CD8-positive, alpha-beta memory T cell (primary cell): ENCODE data around the gene FAM135A. TPM values are rescaled to one million over a fixed set of nuclear protein-coding genes. Genes with fewer than 3 reads are reported as not detected.
A peak's percentile ranks its signal among the peaks of the same experiment; 100 is the strongest.

Experiments used
- CTCF ChIA-PET: fragments of 350-600 bp; sonication (Branson Sonifier 250); formaldehyde crosslinking; loops from one replicate; lab custom pipeline; 2021; ENCODE audit warnings: antibody characterized with exemption; lab: Charles Lee
- POLR2A ChIA-PET: fragments of 350-600 bp; sonication (Branson Sonifier 250); formaldehyde crosslinking; loops from one replicate; lab custom pipeline; 2021; ENCODE audit warnings: antibody characterized with exemption; lab: Charles Lee
- DNase-seq, 5 donors: peaks; one replicate each; pipeline versions ENCODE4 v3.0.0 to v3.0.0-alpha.2; 2020 to 2022; ENCODE audit warnings: mixed read lengths in 1 of 5
- H3K27ac ChIP-seq: one replicate; pipeline ENCODE4 v1.7.0; 2013; ENCODE audit warnings: low read depth, mild to moderate bottlenecking, low read length, moderate library complexity
- H3K27me3 ChIP-seq: 2 replicates; pipeline ENCODE4 v1.7.0; 2013; ENCODE audit warnings: low read length, mild to moderate bottlenecking; ENCODE audit not compliant: insufficient read depth, poor library complexity, severe bottlenecking
- H3K36me3 ChIP-seq: 2 replicates; pipeline ENCODE4 v1.7.0; 2013; ENCODE audit warnings: mild to moderate bottlenecking, low read length, moderate library complexity; ENCODE audit not compliant: insufficient read depth
- H3K4me1 ChIP-seq: 2 replicates; pipeline ENCODE4 v1.7.0; 2013; ENCODE audit warnings: mild to moderate bottlenecking, low read length, moderate library complexity; ENCODE audit not compliant: insufficient read depth
- H3K4me3 ChIP-seq: 2 replicates; pipeline ENCODE4 v1.7.0; 2013; ENCODE audit warnings: mild to moderate bottlenecking, low read length
- H3K9me3 ChIP-seq: 2 replicates; pipeline ENCODE4 v1.7.0; 2013; ENCODE audit warnings: mild to moderate bottlenecking, low read length
- H3K27ac Mint-ChIP-seq, 8 donors: one replicate each; pipeline ENCODE4 v1.8.0; 2020 to 2021; ENCODE audit warnings: mixed read lengths in 8 of 8, mild to moderate bottlenecking in 6 of 8, inconsistent platforms in 3 of 8, moderate library complexity in 3 of 8
- H3K27me3 Mint-ChIP-seq, 2 donors: one replicate each; pipeline ENCODE4 v1.8.0; 2020 to 2021; ENCODE audit warnings: mixed read lengths in 2 of 2, mild to moderate bottlenecking in 1 of 2, moderate library complexity in 1 of 2
- H3K36me3 Mint-ChIP-seq, 3 donors: one replicate each; pipeline ENCODE4 v1.8.0; 2020 to 2021; ENCODE audit warnings: mixed read lengths in 3 of 3, inconsistent platforms in 1 of 3, mild to moderate bottlenecking in 1 of 3
- H3K4me1 Mint-ChIP-seq, 3 donors: one replicate each; pipeline ENCODE4 v1.8.0; 2020 to 2021; ENCODE audit warnings: mixed read lengths in 3 of 3, inconsistent platforms in 1 of 3, mild to moderate bottlenecking in 1 of 3
- H3K4me3 Mint-ChIP-seq, 7 donors: one replicate each; pipeline ENCODE4 v1.8.0; 2020 to 2021; ENCODE audit warnings: mixed read lengths in 7 of 7, mild to moderate bottlenecking in 6 of 7, moderate library complexity in 4 of 7, inconsistent platforms in 2 of 7
- H3K9me3 Mint-ChIP-seq, 5 donors: one replicate each; pipeline ENCODE4 v1.8.0; 2020 to 2022; ENCODE audit warnings: mixed read lengths in 5 of 5, mild to moderate bottlenecking in 3 of 5, moderate library complexity in 2 of 5, inconsistent platforms in 1 of 5
- polyA plus RNA-seq: library from polyadenylated mRNA; unstranded; fragments of 300-500 nt; fragmentation: Illumina TruSeq; gene quantifications from one replicate; pipeline ENCODE4 v1.2.3, GENCODE V29; 2021
- total RNA-seq, 2 experiments: library from RNA; stranded (reverse); gene quantifications; one replicate each; pipeline ENCODE4 v1.2.3, GENCODE V29; 2021

Gene FAM135A
- 1 to 10 TPM; 5.7 to 5.8 TPM for total RNA-seq
- polyA plus RNA-seq = 3.0 TPM

DNA sequence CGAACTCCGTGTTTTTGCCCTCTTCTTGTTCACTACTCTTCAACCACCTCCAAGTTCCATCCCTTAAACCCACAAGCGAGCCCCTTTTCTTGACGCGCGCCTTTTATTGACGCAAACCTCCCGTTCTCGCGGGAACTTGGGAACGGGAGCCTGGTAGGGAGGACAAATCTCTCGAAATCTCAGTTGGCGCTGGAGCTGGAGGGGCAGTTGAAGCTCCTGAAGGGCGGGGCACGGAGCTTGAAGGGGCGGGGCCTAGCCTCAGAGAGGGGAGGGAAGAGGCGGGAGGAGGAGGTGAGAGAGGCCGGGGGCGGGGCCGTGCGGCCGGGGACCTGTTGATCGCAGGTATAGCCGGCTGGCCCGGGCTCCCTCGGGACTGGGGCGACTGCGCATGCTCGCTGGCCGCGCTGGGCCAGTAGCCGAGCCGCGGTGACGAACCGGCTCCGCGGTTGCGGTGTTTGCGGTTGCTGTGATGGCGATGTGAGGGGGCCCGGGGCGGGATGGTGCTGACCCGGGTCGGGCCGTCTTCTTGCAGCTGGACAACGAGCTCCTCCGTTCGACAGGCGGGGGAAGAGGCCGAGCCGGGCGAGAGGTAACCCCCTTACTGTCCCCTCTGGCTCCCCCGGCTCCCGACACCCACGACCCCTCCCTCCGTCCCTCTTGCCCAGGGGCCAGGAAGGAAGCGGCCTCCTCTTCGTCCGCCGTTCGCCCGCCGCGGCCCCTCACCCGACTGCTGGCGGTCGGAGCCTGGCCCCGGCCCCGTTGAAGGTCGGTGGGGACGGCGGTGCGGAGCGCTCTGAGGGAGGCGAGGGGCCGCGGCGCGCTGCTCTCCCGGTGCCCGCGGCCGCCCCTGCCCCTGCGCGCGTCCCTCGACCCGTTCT, at the start of gene FAM135A:
Gene FAM135A, plus strand, starts transcription at position 395 of the 878 bp plus-strand sequence. CDS start 14,835 bp downstream, outside the sequence.
- Mint-ChIP-seq H3K9me3 (no peaks in the 10 kb centered on the region), H3K36me3 (peaks cover 0 to 10% (median under 1%) of the 10 kb centered on the region in 3 donors), H3K27ac (peak within 1 kb of the TSS; percentile 82 to 94 (median 91)), H3K4me1 (peaks cover 22 to 27% (median 27%) of the 10 kb centered on the region in 3 donors), H3K27me3 (peaks cover 0 to 3% of the 10 kb centered on the region in 2 donors), H3K4me3 (peak within 1 kb of the TSS; percentile 88 to 96 (median 92))
- Histone ChIP-seq H3K36me3 (no peaks in the 10 kb centered on the region), H3K4me1 (peaks cover 12% of the 10 kb centered on the region), H3K27ac (peak within 1 kb of the TSS; percentile 78), H3K27me3 (no peaks in the 10 kb centered on the region), H3K9me3 (no peaks in the 10 kb centered on the region), H3K4me3 (peak within 1 kb of the TSS; percentile 79)
- ChIA-PET CTCF (interaction anchor here (1.1 to 1.3 kb wide), 3 partner anchors 9 to 44 kb away, joined by 3 to 5 read pairs (median 4); no protein-coding TSS in a partner anchor), POLR2A (interaction anchor here (0.6 to 0.9 kb wide), 3 partner anchors 103 to 875 kb away, joined by 3 to 4 read pairs (median 4); no protein-coding TSS in a partner anchor)
- peak; percentile 88 to 95 (median 91) for DNase-seq

- no peak overlapping the region for H3K27ac Mint-ChIP-seq
- no peaks in the 10 kb centered on the region for H3K27me3 ChIP-seq
- CTCF ChIA-PET = interaction anchor here (1.4 kb wide), 1 partner anchor 59 kb away, joined by 3 read pairs; no protein-coding TSS in a partner anchor
- H3K27ac ChIP-seq = no peak overlapping the region
- POLR2A ChIA-PET = no interaction called here
- H3K4me3 ChIP-seq = no peak overlapping the region
- H3K9me3 ChIP-seq = no peaks in the 10 kb centered on the region
- H3K9me3 Mint-ChIP-seq = no peaks in the 10 kb centered on the region
- H3K4me1 Mint-ChIP-seq = no peaks in the 10 kb centered on the region
- H3K4me3 Mint-ChIP-seq = no peak overlapping the region
- no peaks in the 10 kb centered on the region for H3K36me3 Mint-ChIP-seq
- H3K36me3 ChIP-seq = no peaks in the 10 kb centered on the region
- no peak for DNase-seq
- peaks cover 5 to 15% of the 10 kb centered on the region in 2 donors for H3K27me3 Mint-ChIP-seq
- H3K4me1 ChIP-seq = no peaks in the 10 kb centered on the region
These were observed 49.4 kb upstream of the FAM135A start for GRCh38 chr6:70363741-70364493.

DNA sequence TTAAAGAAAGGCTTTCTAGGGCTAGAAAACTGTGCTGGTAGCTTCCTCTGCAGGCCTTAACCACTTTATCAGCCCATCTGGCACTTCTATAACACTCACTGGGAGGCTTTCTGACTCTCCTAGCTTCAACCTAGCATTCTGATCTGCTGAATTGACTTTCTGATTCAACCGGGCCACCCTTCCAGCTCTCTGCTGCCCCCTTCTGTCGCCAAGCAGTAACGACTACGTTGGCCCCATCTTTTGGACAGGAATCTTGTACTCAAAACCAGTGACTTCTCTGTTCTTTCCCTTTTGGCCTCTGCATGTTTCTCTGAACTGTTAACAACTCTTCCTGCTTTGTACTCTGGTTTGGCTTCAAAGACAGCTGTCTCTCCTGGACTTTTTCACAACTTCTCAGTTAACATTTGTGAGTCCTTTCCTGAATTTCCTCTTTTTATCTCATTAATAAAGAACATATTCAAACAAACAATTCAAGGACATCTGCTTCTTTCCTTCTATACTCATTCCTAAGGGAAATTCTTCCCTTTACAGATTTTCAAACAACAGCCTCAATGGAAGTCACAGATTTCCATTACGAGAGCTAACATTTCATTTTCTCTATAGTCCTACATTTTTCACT, 43.9 kb upstream of the FAM135A start:
- H3K27ac ChIP-seq = no peak overlapping the region
- no peaks in the 10 kb centered on the region for H3K9me3 ChIP-seq
- H3K36me3 Mint-ChIP-seq = no peaks in the 10 kb centered on the region
- H3K27ac Mint-ChIP-seq = no peak overlapping the region
- CTCF ChIA-PET = interaction anchor here (0.7 to 2.6 kb wide), 7 partner anchors 10 to 149 kb away, joined by 3 to 12 read pairs (median 5); no protein-coding TSS in a partner anchor
- no peaks in the 10 kb centered on the region for H3K27me3 ChIP-seq
- no peak overlapping the region for H3K4me3 Mint-ChIP-seq
- H3K4me1 ChIP-seq = no peaks in the 10 kb centered on the region
- no peaks in the 10 kb centered on the region for H3K4me1 Mint-ChIP-seq
- DNase-seq = peak; percentile 33 to 63 (median 48)
- no peak overlapping the region for H3K4me3 ChIP-seq
- no peaks in the 10 kb centered on the region for H3K9me3 Mint-ChIP-seq
- POLR2A ChIA-PET = no interaction called here
- H3K36me3 ChIP-seq = no peaks in the 10 kb centered on the region
- H3K27me3 Mint-ChIP-seq = peaks cover 1 to 21% of the 10 kb centered on the region in 2 donors

GRCh38 chr6:70370496-70370895, 42.8 kb upstream of the FAM135A start:
- Histone ChIP-seq H3K9me3 (no peaks in the 10 kb centered on the region), H3K27me3 (no peaks in the 10 kb centered on the region), H3K4me1 (no peaks in the 10 kb centered on the region), H3K27ac (no peak overlapping the region), H3K4me3 (no peak overlapping the region), H3K36me3 (no peaks in the 10 kb centered on the region)
- Mint-ChIP-seq H3K27me3 (peaks cover 3 to 28% of the 10 kb centered on the region in 2 donors), H3K4me1 (no peaks in the 10 kb centered on the region), H3K9me3 (no peaks in the 10 kb centered on the region), H3K36me3 (no peaks in the 10 kb centered on the region), H3K27ac (no peak overlapping the region), H3K4me3 (no peak overlapping the region)
- no peak for DNase-seq
- ChIA-PET CTCF (interaction anchor here (1.3 to 1.5 kb wide), 2 partner anchors 44 to 280 kb away, joined by 3 to 4 read pairs; no protein-coding TSS in a partner anchor), POLR2A (no interaction called here)

- no peaks in the 10 kb centered on the region for H3K9me3 ChIP-seq
- Mint-ChIP-seq H3K27me3 (peaks cover 5 to 32% of the 10 kb centered on the region in 2 donors), H3K9me3 (no peaks in the 10 kb centered on the region), H3K36me3 (no peaks in the 10 kb centered on the region), H3K27ac (no peak overlapping the region), H3K4me3 (no peak overlapping the region), H3K4me1 (no peaks in the 10 kb centered on the region)
- peak in 2 of 5 donors; percentile 39 to 47 for DNase-seq
- no peak overlapping the region for H3K27ac ChIP-seq
- H3K36me3 ChIP-seq = no peaks in the 10 kb centered on the region
- ChIA-PET POLR2A (no interaction called here), CTCF (interaction anchor here (0.9 to 1.3 kb wide), 4 partner anchors 9 to 584 kb away, joined by 3 to 4 read pairs (median 3); partner anchors contain the start of gene FAM135A)
- no peaks in the 10 kb centered on the region for H3K4me1 ChIP-seq
- no peak overlapping the region for H3K4me3 ChIP-seq
- no peaks in the 10 kb centered on the region for H3K27me3 ChIP-seq
These were observed 41.7 kb upstream of the FAM135A start for GRCh38 chr6:70371454-70372105.

DNA sequence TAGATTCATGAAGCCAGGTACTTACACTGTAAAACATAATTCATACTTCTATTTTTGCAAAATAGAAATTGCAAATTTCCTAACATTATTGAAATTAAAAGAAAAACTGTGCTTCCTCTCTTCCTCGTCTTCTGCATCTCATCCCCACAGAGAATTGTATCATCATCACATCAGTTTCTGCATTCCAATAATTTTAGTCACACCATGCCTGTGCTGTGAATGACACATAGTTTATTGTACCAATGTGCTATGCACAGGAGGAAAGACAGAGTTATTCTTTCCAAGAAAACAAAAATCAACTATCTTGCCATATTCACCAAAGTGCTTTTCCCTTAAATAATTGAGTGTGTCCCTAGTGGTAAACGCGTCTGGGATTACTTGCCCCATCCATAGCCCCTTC, 38.1 kb upstream of the FAM135A start:
- H3K36me3 Mint-ChIP-seq = no peaks in the 10 kb centered on the region
- no peak for DNase-seq
- H3K9me3 Mint-ChIP-seq = no peaks in the 10 kb centered on the region
- no peaks in the 10 kb centered on the region for H3K27me3 ChIP-seq
- H3K4me1 Mint-ChIP-seq = no peaks in the 10 kb centered on the region
- ChIA-PET POLR2A (no interaction called here), CTCF (no interaction called here)
- no peaks in the 10 kb centered on the region for H3K36me3 ChIP-seq
- peaks cover 3 to 32% of the 10 kb centered on the region in 2 donors for H3K27me3 Mint-ChIP-seq
- H3K4me3 Mint-ChIP-seq = no peak overlapping the region
- no peak overlapping the region for H3K27ac Mint-ChIP-seq
- H3K27ac ChIP-seq = no peak overlapping the region
- H3K4me3 ChIP-seq = no peak overlapping the region
- H3K9me3 ChIP-seq = no peaks in the 10 kb centered on the region
- no peaks in the 10 kb centered on the region for H3K4me1 ChIP-seq

GRCh38 chr6:70375882-70376281, 37.4 kb upstream of the FAM135A start:
- Mint-ChIP-seq H3K4me3 (no peak overlapping the region), H3K27ac (no peak overlapping the region), H3K27me3 (peaks cover 4 to 32% of the 10 kb centered on the region in 2 donors), H3K36me3 (no peaks in the 10 kb centered on the region), H3K4me1 (no peaks in the 10 kb centered on the region), H3K9me3 (no peaks in the 10 kb centered on the region)
- no peak for DNase-seq
- Histone ChIP-seq H3K27me3 (no peaks in the 10 kb centered on the region), H3K4me1 (no peaks in the 10 kb centered on the region), H3K36me3 (no peaks in the 10 kb centered on the region), H3K9me3 (no peaks in the 10 kb centered on the region), H3K27ac (no peak overlapping the region), H3K4me3 (no peak overlapping the region)
- ChIA-PET CTCF (no interaction called here), POLR2A (no interaction called here)
